ENCODE results near the gene SNORC. TPM values are rescaled to one million over a fixed set of nuclear protein-coding genes. Genes with fewer than 3 reads are reported as not detected.
A peak's percentile ranks its signal among the peaks of the same experiment; 100 is the strongest.

SNORC gene
- total RNA-seq, 1 donor from 2014 or later: 3.0 TPM

GRCh38 chr2:232876161-232876977 is 6.3 kb downstream of the SNORC start:
- Mint-ChIP-seq H3K27ac (ENCODE audit: unreplicated experiment) (no peak overlapping the region), H3K4me1 (peaks cover 20% of the 10 kb centered on the region), H3K4me3 (no peak overlapping the region), H3K27me3 (ENCODE audit: low read depth) (peaks cover 43% of the 10 kb centered on the region), H3K36me3 (ENCODE audit: low read depth) (no peaks in the 10 kb centered on the region), H3K9me3 (no peaks in the 10 kb centered on the region)
- peak; percentile 56 for TF ChIP-seq CTCF (conservative IDR thresholded peaks at IDR 0.05)
- no peak for DNase-seq (ENCODE audit: low read depth, low spot score)

GRCh38 chr2:232876978-232877441 is 6.9 kb downstream of the SNORC start:
- TF ChIP-seq CTCF (conservative IDR thresholded peaks at IDR 0.05): no peak
- no peaks in the 10 kb centered on the region for H3K9me3 Mint-ChIP-seq
- no peak for DNase-seq (ENCODE audit: low read depth, low spot score)
- no peak overlapping the region for H3K27ac Mint-ChIP-seq (ENCODE audit: unreplicated experiment)
- peaks cover 20% of the 10 kb centered on the region for H3K4me1 Mint-ChIP-seq
- H3K4me3 Mint-ChIP-seq: no peak overlapping the region
- no peaks in the 10 kb centered on the region for H3K36me3 Mint-ChIP-seq (ENCODE audit: low read depth)
- H3K27me3 Mint-ChIP-seq (ENCODE audit: low read depth): peaks cover 43% of the 10 kb centered on the region

GRCh38 chr2:232877940-232878511 is 8.0 kb downstream of the SNORC start:
- no peak for TF ChIP-seq CTCF (conservative IDR thresholded peaks at IDR 0.05)
- peak overlapping the region; percentile 61 for H3K4me3 Mint-ChIP-seq

GRCh38 chr2:232878855-232879617 is 9.0 kb downstream of the SNORC start:
- H3K27ac Mint-ChIP-seq (ENCODE audit: unreplicated experiment): no peak overlapping the region

More at GRCh38 chr2:232877940-232878511, 8.0 kb downstream of the SNORC start:
- H3K27ac Mint-ChIP-seq (ENCODE audit: unreplicated experiment): no peak overlapping the region
- no peaks in the 10 kb centered on the region for H3K9me3 Mint-ChIP-seq
- H3K27me3 Mint-ChIP-seq (ENCODE audit: low read depth): peaks cover 43% of the 10 kb centered on the region
- H3K36me3 Mint-ChIP-seq (ENCODE audit: low read depth): no peaks in the 10 kb centered on the region
- DNase-seq (ENCODE audit: low read depth, low spot score): no peak
- peaks cover 13% of the 10 kb centered on the region for H3K4me1 Mint-ChIP-seq

More at GRCh38 chr2:232878855-232879617, 9.0 kb downstream of the SNORC start:
- Mint-ChIP-seq H3K4me3 (peak overlapping the region; percentile 51), H3K9me3 (no peaks in the 10 kb centered on the region), H3K4me1 (peaks cover 9% of the 10 kb centered on the region), H3K36me3 (ENCODE audit: low read depth) (no peaks in the 10 kb centered on the region), H3K27me3 (ENCODE audit: low read depth) (peaks cover 41% of the 10 kb centered on the region)
- no peak for TF ChIP-seq CTCF (conservative IDR thresholded peaks at IDR 0.05)
- no peak for DNase-seq (ENCODE audit: low read depth, low spot score)
